Fibroblast of pulmonary artery (primary cell): ENCODE measurements around the gene TCFL5.
"Not testable (repeated sequence)": the region's sequence is repeated elsewhere in the genome, so short reads cannot be mapped to it uniquely, and the experiment has no call there.

Experiments
- DNase-seq: peaks from one replicate; pipeline ENCODE4 v3.0.0-alpha.2; 2010; ENCODE audit warnings: low read depth
- H3K4me3 ChIP-seq: replicated peaks from 2 replicates; pipeline ENCODE4 v1.5.1; 2011; ENCODE audit warnings: low read depth, mild to moderate bottlenecking, control low read depth, low read length, moderate library complexity
- CTCF ChIP-seq: IDR thresholded peaks from 2 replicates; pipeline ENCODE4 v1.5.1; 2011; ENCODE audit warnings: mild to moderate bottlenecking, control low read depth, low read length, inconsistent platforms; ENCODE audit errors: missing control alignments

TCFL5 gene

GRCh38 chr20:62875419-62876361 is 14.1 kb upstream of the TCFL5 start:
- peak; percentile 79 for DNase-seq
- no peak overlapping the region for H3K4me3 ChIP-seq
- peak; percentile 38 for TF ChIP-seq CTCF

GRCh38 chr20:62874964-62875344 is 13.3 kb upstream of the TCFL5 start:
- no peak overlapping the region for H3K4me3 ChIP-seq
- TF ChIP-seq CTCF: no peak
- DNase-seq: no peak

GRCh38 chr20:62873681-62874031 is 12.0 kb upstream of the TCFL5 start:
- peak; percentile 45 for TF ChIP-seq CTCF
- DNase-seq: peak; percentile 55
- H3K4me3 ChIP-seq: not testable (repeated sequence)

GRCh38 chr20:62873280-62873679 is 11.7 kb upstream of the TCFL5 start:
- no peak for DNase-seq
- TF ChIP-seq CTCF: no peak
- H3K4me3 ChIP-seq: no peak overlapping the region

GRCh38 chr20:62872862-62873261 is 11.2 kb upstream of the TCFL5 start:
- no peak for TF ChIP-seq CTCF
- DNase-seq: no peak
- H3K4me3 ChIP-seq: no peak overlapping the region

GRCh38 chr20:62872184-62872847 is 10.7 kb upstream of the TCFL5 start:
- no peak for TF ChIP-seq CTCF
- no peak overlapping the region for H3K4me3 ChIP-seq
- DNase-seq: no peak

GRCh38 chr20:62864207-62864606 is 2.6 kb upstream of the TCFL5 start:
- no peak for DNase-seq
- no peak overlapping the region for H3K4me3 ChIP-seq
- TF ChIP-seq CTCF: no peak
